Measurements from ENCODE around the gene NBEA. TPM values are rescaled to one million over a fixed set of nuclear protein-coding genes. Genes with fewer than 3 reads are reported as not detected.

Gene NBEA
- total RNA-seq, 1 experiment from 2014 or later = 0.54 TPM

DNA sequence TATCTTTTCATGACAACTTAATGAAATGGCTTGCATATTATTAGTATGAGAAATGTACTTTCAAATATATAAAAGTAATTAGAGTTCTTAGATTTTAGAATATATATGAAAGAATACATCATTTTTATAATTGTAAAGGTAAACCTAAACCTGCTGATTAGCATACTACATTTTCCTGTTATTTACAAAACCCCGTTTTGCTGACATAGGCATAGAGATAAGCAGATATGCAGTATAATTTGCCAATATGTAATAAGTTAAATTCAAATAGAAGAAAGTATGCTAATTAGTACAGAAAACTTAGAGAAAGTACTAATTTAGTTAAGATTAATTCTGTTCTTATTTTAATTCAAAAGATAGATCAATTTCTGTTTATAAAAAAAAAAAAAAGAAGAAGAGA, 513.0 kb downstream of the NBEA start:
- Histone ChIP-seq H3K4me1 (no peaks in the 10 kb centered on the region), H3K4me3 (ENCODE audit: low read depth, low read length) (no peak overlapping the region), H3K9me3 (no peaks in the 10 kb centered on the region), H3K36me3 (ENCODE audit: control insufficient read depth, insufficient read depth, low read length) (no peaks in the 10 kb centered on the region), H3K27me3 (replicated peaks; ENCODE audit: control insufficient read depth, insufficient read depth, low read length) (no peaks in the 10 kb centered on the region)
- POLR2A ChIA-PET = no interaction called here
- Mint-ChIP-seq H3K27ac (ENCODE audit: unreplicated experiment) (no peak overlapping the region), H3K9me3 (ENCODE audit: unreplicated experiment) (no peaks in the 10 kb centered on the region), H3K27me3 (ENCODE audit: insufficient read depth, unreplicated experiment) (no peaks in the 10 kb centered on the region), H3K4me1 (ENCODE audit: low read depth, unreplicated experiment) (no peaks in the 10 kb centered on the region), H3K36me3 (ENCODE audit: insufficient read depth, unreplicated experiment) (no peaks in the 10 kb centered on the region), H3K4me3 (ENCODE audit: unreplicated experiment) (no peak overlapping the region)
- TF ChIP-seq, protein P1, sequence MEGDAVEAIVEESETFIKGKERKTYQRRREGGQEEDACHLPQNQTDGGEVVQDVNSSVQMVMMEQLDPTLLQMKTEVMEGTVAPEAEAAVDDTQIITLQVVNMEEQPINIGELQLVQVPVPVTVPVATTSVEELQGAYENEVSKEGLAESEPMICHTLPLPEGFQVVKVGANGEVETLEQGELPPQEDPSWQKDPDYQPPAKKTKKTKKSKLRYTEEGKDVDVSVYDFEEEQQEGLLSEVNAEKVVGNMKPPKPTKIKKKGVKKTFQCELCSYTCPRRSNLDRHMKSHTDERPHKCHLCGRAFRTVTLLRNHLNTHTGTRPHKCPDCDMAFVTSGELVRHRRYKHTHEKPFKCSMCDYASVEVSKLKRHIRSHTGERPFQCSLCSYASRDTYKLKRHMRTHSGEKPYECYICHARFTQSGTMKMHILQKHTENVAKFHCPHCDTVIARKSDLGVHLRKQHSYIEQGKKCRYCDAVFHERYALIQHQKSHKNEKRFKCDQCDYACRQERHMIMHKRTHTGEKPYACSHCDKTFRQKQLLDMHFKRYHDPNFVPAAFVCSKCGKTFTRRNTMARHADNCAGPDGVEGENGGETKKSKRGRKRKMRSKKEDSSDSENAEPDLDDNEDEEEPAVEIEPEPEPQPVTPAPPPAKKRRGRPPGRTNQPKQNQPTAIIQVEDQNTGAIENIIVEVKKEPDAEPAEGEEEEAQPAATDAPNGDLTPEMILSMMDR (IDR thresholded peaks at IDR 0.05; ENCODE audit: insufficient read depth in 1 of 2, low read depth in 1 of 2, low read length in 1 of 2, severe bottlenecking in 1 of 2, unreplicated experiment in 1 of 2) = no peak
- DNase-seq = no peak
- CTCF ChIA-PET = no interaction called here
- intact Hi-C loops (cut with micrococcal nuclease; ENCODE audit: unreplicated experiment) = no loop called here
- no TSS peak for BruUV-seq (replicated peaks)

DNA sequence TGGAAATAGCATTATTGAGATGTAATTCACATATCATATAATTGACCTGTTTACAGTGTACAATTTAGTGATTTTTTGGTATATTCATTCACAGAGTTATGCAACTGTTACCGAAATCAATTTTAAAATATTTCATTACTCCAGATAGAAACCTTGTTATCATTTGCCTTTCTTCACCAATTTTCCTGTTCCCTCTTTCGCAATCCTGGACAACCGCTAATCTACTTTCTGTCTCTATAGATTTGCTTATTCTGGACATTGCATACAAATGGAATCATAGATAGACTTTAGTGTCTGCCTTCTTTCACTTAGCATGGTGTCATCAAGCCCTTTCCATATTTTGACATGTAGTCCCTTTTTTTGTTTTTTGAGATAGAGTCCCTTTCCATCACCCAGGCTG, 515.2 kb downstream of the NBEA start:
- H3K27ac Mint-ChIP-seq (ENCODE audit: unreplicated experiment) = no peak overlapping the region
- no peak for DNase-seq
- BruUV-seq (replicated peaks) = no TSS peak
- H3K9me3 Mint-ChIP-seq (ENCODE audit: unreplicated experiment) = no peaks in the 10 kb centered on the region
- H3K27me3 ChIP-seq (replicated peaks; ENCODE audit: control insufficient read depth, insufficient read depth, low read length) = no peaks in the 10 kb centered on the region
- H3K36me3 Mint-ChIP-seq (ENCODE audit: insufficient read depth, unreplicated experiment) = no peaks in the 10 kb centered on the region
- H3K4me3 ChIP-seq (ENCODE audit: low read depth, low read length) = no peak overlapping the region
- no peaks in the 10 kb centered on the region for H3K4me1 ChIP-seq
- CTCF ChIA-PET = no interaction called here
- H3K4me1 Mint-ChIP-seq (ENCODE audit: low read depth, unreplicated experiment) = no peaks in the 10 kb centered on the region
- H3K4me3 Mint-ChIP-seq (ENCODE audit: unreplicated experiment) = no peak overlapping the region
- H3K27me3 Mint-ChIP-seq (ENCODE audit: insufficient read depth, unreplicated experiment) = no peaks in the 10 kb centered on the region
- POLR2A ChIA-PET = no interaction called here
- no peaks in the 10 kb centered on the region for H3K9me3 ChIP-seq
- intact Hi-C loops (cut with micrococcal nuclease; ENCODE audit: unreplicated experiment) = no loop called here
- TF ChIP-seq, protein P1 (IDR thresholded peaks at IDR 0.05; ENCODE audit: insufficient read depth in 1 of 2, low read depth in 1 of 2, low read length in 1 of 2, severe bottlenecking in 1 of 2, unreplicated experiment in 1 of 2) = no peak
- H3K36me3 ChIP-seq (ENCODE audit: control insufficient read depth, insufficient read depth, low read length) = no peaks in the 10 kb centered on the region

DNA sequence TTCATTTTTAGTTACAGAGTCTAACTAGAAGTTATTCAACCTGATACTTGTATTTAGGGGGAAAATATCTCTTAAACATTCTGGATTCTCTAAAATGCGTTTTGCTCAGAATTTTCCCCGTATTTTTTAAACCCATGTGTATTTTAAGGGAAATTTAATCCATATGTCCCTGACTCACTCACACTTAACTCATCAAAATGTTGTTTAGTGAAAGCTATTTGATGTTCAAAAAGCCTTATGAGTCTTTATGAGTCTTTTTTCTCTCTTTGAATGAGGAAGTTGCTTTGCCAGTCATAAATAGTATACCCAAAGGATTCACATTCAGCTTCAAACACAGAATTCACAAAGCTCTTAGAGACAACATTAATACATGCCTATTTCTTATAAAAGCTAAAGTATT, 518.0 kb downstream of the NBEA start:
- DNase-seq = no peak
- no TSS peak for BruUV-seq (replicated peaks)
- intact Hi-C loops (cut with micrococcal nuclease; ENCODE audit: unreplicated experiment) = no loop called here
- H3K4me3 Mint-ChIP-seq (ENCODE audit: unreplicated experiment) = no peak overlapping the region
- Histone ChIP-seq H3K4me1 (no peaks in the 10 kb centered on the region), H3K4me3 (ENCODE audit: low read depth, low read length) (no peak overlapping the region), H3K36me3 (ENCODE audit: control insufficient read depth, insufficient read depth, low read length) (no peaks in the 10 kb centered on the region), H3K9me3 (no peaks in the 10 kb centered on the region), H3K27me3 (replicated peaks; ENCODE audit: control insufficient read depth, insufficient read depth, low read length) (no peaks in the 10 kb centered on the region)
- TF ChIP-seq, protein P1 (IDR thresholded peaks at IDR 0.05; ENCODE audit: insufficient read depth in 1 of 2, low read depth in 1 of 2, low read length in 1 of 2, severe bottlenecking in 1 of 2, unreplicated experiment in 1 of 2) = no peak
- POLR2A ChIA-PET = no interaction called here
- CTCF ChIA-PET = no interaction called here
- H3K9me3 Mint-ChIP-seq (ENCODE audit: unreplicated experiment) = no peaks in the 10 kb centered on the region
- H3K27ac Mint-ChIP-seq (ENCODE audit: unreplicated experiment) = no peak overlapping the region
- H3K27me3 Mint-ChIP-seq (ENCODE audit: insufficient read depth, unreplicated experiment) = peaks cover 4% of the 10 kb centered on the region
- H3K36me3 Mint-ChIP-seq (ENCODE audit: insufficient read depth, unreplicated experiment) = no peaks in the 10 kb centered on the region
- no peaks in the 10 kb centered on the region for H3K4me1 Mint-ChIP-seq (ENCODE audit: low read depth, unreplicated experiment)
